Spleen (tissue), 7 donors: ENCODE results near the gene C9orf72.

ENCODE experiments used
- CTCF ChIP-seq, 11 experiments: fragments of 200-600 bp in 7 of 11; fragments of 450-650 bp in 4 of 11; sonication (generic) in 4 of 11; IDR thresholded peaks in 8 of 11; conservative IDR thresholded peaks in 3 of 11; 1 replicate in 7 of 11; 2 replicates in 4 of 11; pipeline versions ENCODE4 v1.4.0 to v1.8.0; 2016 to 2021; ENCODE audit warnings: antibody characterized with exemption in 11 of 11, inconsistent platforms in 4 of 11, mild to moderate bottlenecking in 1 of 11
- POLR2A ChIP-seq, 3 donors: fragments of 450-650 bp; IDR thresholded peaks; one replicate each; pipeline ENCODE4 v1.5.1; 2017; ENCODE audit warnings: antibody characterized with exemption in 3 of 3, mild to moderate bottlenecking in 1 of 3
- POLR2AphosphoS5 ChIP-seq, 3 donors: sonication (generic); formaldehyde crosslinking; IDR thresholded peaks; one replicate each; pipeline ENCODE4 v1.5.1; 2017; ENCODE audit warnings: antibody characterized with exemption in 3 of 3
- donor health status: DM: no; HTN: no; CAD: no; lungs with moderate emphysema.
- donor health status: DM: no; HTN: no; CAD: no.
- donor health status: DM: no; HTN: no; CAD: no.

- no peak for TF ChIP-seq CTCF (IDR thresholded peaks at IDR 0.05 in 8 of 11, conservative IDR thresholded peaks at IDR 0.05 in 3 of 11)
- TF ChIP-seq POLR2A (IDR thresholded peaks at IDR 0.05) = no peak
- TF ChIP-seq POLR2AphosphoS5 (IDR thresholded peaks at IDR 0.05) = no peak
These were observed 11.7 kb upstream of the C9orf72 start for GRCh38 chr9:27584931-27585330.
